NCI-H748 (cell line): Measurements from ENCODE around the gene LUC7L3.
A peak's percentile ranks its signal among the peaks of the same experiment; 100 is the strongest.
"Not testable (repeated sequence)": the region's sequence is repeated elsewhere in the genome, so short reads cannot be mapped to it uniquely, and the experiment has no call there.

Experiments
- DNase-seq: peaks from one replicate; lab custom pipeline; 2025; ENCODE audit not compliant: unreplicated experiment; lab: John Stamatoyannopoulos, UW

LUC7L3 gene

GRCh38 chr17:50719144-50719923 lies at the start of gene LUC7L3:
TSS of gene LUC7L3 (plus strand) at chr17:50719603. CDS start at chr17:50719733, 130 bp downstream.
- peak; percentile 96 for DNase-seq

- DNase-seq, result no peak
Observed at GRCh38 chr17:50672071-50672470, 47.3 kb upstream of the LUC7L3 start.

GRCh38 chr17:50672831-50673551 lies 46.4 kb upstream of the LUC7L3 start:
- no peak for DNase-seq

GRCh38 chr17:50675190-50675589 lies 44.2 kb upstream of the LUC7L3 start:
- no peak for DNase-seq

GRCh38 chr17:50675627-50676026 lies 43.8 kb upstream of the LUC7L3 start:
- no peak for DNase-seq

GRCh38 chr17:50676065-50676975 lies 43.1 kb upstream of the LUC7L3 start:
- DNase-seq, result no peak

GRCh38 chr17:50677851-50678375 lies 41.5 kb upstream of the LUC7L3 start:
- DNase-seq, result no peak

GRCh38 chr17:50679008-50679544 lies 40.3 kb upstream of the LUC7L3 start:
- DNase-seq, result no peak

- no peak for DNase-seq
Observed at GRCh38 chr17:50680126-50680525, 39.3 kb upstream of the LUC7L3 start.

GRCh38 chr17:50680543-50681262 lies 38.7 kb upstream of the LUC7L3 start:
- DNase-seq, result not testable (repeated sequence)

- DNase-seq, result peak; percentile 41
Observed at GRCh38 chr17:50681263-50682200, 37.9 kb upstream of the LUC7L3 start.

- DNase-seq, result no peak
Observed at GRCh38 chr17:50682441-50682840, 37.0 kb upstream of the LUC7L3 start.

- no peak for DNase-seq
Observed at GRCh38 chr17:50682938-50683337, 36.5 kb upstream of the LUC7L3 start.

- DNase-seq, result no peak
Observed at GRCh38 chr17:50683434-50684287, 35.7 kb upstream of the LUC7L3 start.

- no peak for DNase-seq
Observed at GRCh38 chr17:50684288-50684611, 35.2 kb upstream of the LUC7L3 start.

- DNase-seq, result peak; percentile 29
Observed at GRCh38 chr17:50684612-50685333, 34.6 kb upstream of the LUC7L3 start.

- DNase-seq, result no peak
Observed at GRCh38 chr17:50685334-50685665, 34.1 kb upstream of the LUC7L3 start.
